HuH-7.5 (cell line): Measurements from ENCODE around the gene CBFA2T3.
"Not testable (repeated sequence)": the region's sequence is repeated elsewhere in the genome, so short reads cannot be mapped to it uniquely, and the experiment has no call there.

Experiments
- DNase-seq: peaks from one replicate; pipeline ENCODE4 v3.0.0; 2011; ENCODE audit warnings: low spot score

CBFA2T3 gene

GRCh38 chr16:88906535-88907105 is 70.4 kb downstream of the CBFA2T3 start:
- DNase-seq = no peak

DNA sequence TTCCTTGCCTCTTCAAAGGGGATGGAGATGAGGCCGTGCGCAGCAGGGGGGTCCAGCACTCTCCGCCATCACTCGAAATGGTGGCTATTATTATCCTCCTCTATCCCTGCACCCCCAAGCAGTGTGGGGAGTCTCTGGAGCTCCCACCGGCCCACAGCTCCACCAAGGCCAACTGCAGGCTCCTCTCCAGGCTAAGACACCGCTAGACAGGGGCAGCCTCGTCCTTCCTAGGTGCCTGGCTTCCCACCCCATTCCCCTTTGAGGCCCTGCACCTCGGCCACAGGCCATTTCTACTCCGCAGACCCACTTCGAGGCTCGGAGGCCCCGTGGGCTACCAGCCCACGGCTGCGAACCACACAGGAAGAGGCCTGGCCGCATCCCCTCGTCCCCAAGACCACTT is 71.0 kb downstream of the CBFA2T3 start:
- no peak for DNase-seq

- DNase-seq = no peak
These were observed 71.4 kb downstream of the CBFA2T3 start for GRCh38 chr16:88905563-88905962.

GRCh38 chr16:88904676-88905365 is 72.2 kb downstream of the CBFA2T3 start:
- no peak for DNase-seq

DNA sequence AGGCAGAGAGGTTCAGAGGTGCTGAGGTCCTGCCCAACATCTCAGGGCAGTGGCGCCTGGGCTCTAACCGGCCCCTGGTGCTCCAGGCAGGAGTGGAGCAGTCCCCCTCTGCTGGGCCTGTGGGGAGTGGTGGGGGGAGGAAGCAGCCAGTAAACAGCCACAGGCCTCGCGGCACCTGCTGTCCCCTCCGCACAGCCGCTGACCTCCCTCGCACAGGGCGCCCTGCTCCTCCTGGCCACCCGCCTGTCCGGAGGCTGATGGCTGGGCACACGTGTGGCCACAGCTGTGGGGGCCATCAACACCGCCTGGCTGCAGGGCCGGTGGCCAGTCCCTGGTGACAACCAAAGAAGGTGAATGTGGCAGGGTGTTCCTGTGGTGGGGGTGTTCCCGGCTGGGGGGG is 73.7 kb downstream of the CBFA2T3 start:
- no peak for DNase-seq

DNA sequence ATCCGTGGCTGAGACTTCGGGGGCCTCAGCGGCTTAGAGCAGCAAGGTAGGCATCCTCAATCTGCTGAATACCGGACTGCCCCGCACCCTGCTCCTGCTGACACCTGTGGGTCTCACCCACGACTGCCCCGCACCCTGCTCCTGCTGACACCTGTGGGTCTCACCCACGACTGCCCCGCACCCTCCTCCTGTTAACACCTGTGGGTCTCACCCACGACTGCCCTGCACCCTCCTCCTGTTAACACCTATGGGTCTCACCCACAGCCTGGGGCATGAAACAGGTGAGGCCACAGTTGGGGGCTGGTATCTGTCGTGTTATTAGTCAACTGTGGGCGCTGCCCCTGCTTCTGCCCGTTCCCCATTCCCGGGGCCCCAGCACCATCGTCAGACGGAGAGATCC is 74.3 kb downstream of the CBFA2T3 start:
- no peak for DNase-seq

DNA sequence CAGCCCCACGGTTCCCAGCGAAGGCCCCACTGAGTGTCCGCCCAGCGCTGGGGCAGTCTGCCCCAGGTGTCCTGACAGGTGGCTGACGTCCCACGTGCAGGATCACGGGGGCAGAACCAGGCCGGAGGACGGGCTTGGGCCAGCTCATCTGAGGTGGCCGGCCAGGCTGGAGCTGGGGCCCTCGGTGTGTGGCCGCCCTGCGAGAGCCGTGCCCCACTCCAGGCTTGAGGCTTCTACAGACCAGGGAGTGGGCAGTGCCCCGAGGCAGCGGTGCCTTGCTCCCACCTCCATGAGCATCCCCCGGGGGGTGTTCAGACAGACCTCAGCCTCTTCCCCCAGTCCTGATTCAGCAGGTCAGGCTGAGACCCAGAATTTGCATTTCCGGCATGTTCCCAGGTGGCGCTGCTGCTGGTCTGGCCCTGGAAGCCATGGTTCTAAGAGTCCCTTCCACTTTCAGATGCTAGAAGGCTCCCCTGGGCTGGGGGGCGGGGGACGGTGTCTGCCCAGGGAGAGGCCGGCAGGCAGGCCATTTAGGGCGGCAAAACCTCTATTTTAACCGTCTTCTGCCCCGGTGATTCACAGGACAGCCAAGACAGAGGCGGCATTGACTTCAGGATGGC is 75.2 kb downstream of the CBFA2T3 start:
- DNase-seq = no peak

- no peak for DNase-seq
These were observed 76.3 kb downstream of the CBFA2T3 start for GRCh38 chr16:88900662-88901052.

GRCh38 chr16:88899901-88900661 is 76.9 kb downstream of the CBFA2T3 start:
- no peak for DNase-seq

- DNase-seq = no peak
These were observed 79.1 kb downstream of the CBFA2T3 start for GRCh38 chr16:88897696-88898425.

DNA sequence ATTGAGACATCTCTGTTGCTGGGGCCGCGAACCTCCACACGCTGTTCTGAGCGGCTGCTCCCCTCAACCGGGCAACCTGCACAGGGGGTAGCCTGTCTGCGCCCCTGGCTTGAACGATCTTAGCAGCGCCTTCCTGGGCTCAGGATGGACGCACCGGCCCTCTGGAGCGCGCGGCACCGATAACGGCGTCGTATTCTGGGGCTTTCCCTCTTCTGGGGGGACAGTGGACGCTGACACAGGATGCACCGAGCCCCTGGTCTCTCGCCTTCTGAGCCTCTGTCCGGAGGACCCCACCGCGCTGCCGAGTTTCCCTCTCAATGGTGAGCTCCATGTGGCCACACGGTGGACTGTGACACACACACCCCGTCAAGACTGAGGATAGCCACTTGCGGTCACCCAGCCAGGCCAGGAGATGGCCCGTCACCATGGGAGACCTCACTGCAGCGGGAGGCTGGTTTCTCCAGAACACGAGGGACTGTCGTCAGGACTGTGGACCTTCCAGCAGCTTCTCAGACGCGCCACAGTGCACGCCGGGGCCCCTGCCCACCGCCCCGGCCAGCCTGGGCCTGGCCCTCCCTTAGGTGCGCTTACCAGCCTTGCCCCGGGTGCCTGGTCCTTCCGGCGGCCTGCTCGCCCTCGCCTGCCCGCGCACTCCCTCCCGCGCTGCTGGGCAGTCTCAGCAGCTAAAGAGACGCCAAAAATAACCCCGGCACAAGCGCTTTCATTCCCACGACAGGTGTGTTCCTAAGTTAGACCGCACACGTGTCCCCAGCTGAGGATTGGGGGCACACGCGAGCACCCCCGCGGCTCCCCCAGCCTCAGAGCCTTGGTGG is 80.6 kb downstream of the CBFA2T3 start:
- DNase-seq = no peak

- DNase-seq = no peak
These were observed 81.7 kb downstream of the CBFA2T3 start for GRCh38 chr16:88895335-88895734.

DNA sequence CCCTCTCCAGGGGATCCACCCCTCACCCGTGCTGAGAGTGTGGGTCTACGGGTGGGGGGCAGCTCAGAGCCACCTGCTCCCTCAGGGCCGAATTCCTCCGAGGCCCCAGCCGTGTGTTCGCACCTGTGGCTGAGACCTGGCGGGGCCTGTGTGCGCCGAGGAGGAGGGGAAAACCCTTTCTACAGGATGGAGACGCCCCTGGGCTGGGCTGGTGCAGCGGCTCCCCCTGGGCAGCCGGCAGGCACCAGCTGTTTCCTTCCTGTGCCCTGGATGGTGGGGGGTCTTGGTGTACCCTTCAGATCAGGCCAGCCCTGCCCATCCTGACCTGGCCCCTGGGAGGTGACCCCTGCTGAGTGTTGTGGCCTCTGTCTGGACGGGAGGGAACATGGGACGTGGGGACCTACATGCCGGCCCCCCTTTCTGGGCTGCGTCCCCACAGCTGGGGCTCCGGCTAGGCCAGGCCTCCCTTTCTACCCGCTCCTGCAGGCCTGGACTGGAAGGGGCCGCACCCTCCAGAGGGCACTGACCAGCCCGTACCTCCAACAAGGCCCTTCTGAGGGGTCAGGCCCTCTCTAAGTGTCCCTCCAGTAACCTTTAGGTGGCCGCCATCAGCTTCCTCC is 82.2 kb downstream of the CBFA2T3 start:
- no peak for DNase-seq

- not testable (repeated sequence) for DNase-seq
These were observed 82.7 kb downstream of the CBFA2T3 start for GRCh38 chr16:88894266-88894665.

- DNase-seq = no peak
These were observed 83.7 kb downstream of the CBFA2T3 start for GRCh38 chr16:88893127-88893968.

DNA sequence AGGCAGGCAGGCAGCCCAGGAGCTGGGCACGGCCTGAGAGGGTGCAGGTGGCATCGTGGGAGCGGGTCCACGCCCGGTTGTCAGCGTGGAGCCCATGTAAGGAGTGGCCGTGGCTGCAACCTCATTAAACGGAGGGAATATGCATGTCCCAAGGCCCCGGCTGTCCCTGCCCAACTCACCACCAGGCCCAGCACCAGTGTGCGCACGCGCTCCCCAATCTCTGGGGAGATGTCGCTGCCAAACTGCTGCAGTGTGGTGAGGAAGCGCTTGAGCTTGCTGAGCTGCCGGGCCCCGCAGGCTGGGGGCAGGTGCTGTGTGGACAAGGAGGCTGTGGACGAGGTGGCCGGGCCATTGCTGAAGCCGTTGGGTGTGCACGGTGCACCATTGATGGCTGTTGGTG is 84.9 kb downstream of the CBFA2T3 start:
- no peak for DNase-seq

- no peak for DNase-seq
These were observed 85.9 kb downstream of the CBFA2T3 start for GRCh38 chr16:88891083-88891482.

DNA sequence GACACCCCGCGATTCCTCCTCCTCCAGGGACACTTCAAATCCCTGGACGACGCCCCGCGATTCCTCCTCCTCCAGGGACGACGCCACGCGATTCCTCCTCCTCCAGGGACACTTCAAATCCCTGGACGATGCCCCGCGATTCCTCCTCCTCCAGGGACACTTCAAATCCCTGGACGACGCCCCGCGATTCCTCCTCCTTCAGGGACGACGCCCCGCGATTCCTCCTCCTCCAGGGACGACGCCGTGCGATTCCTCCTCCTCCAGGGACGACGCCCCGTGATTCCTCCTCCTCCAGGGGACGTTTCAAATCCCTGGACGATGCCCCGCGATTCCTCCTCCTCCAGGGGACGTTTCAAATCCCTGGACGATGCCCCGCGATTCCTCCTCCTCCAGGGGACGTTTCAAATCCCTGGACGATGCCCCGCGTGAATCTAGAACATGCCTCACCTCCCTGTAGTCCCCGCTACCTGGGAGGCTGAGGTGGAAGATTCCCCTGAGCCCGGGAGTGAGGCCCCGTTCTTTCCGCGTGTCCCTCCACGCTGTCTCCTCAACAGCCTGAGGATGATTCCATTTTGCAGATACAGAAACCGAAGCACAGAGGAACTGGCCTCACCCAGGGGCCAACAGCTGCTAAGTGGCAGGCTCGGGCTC is 87.2 kb downstream of the CBFA2T3 start:
- not testable (repeated sequence) for DNase-seq
